Activated CD8-positive, alpha-beta memory T cell treated with anti-CD3 and anti-CD28 coated beads for 24 hours (primary cell): ENCODE data around the gene PROX1.
"Not testable (repeated sequence)": the region's sequence is repeated elsewhere in the genome, so short reads cannot be mapped to it uniquely, and the experiment has no call there.

Source experiments
- DNase-seq: peaks from one replicate; pipeline ENCODE4 v3.0.0-alpha.2; 2020

PROX1 gene

DNA sequence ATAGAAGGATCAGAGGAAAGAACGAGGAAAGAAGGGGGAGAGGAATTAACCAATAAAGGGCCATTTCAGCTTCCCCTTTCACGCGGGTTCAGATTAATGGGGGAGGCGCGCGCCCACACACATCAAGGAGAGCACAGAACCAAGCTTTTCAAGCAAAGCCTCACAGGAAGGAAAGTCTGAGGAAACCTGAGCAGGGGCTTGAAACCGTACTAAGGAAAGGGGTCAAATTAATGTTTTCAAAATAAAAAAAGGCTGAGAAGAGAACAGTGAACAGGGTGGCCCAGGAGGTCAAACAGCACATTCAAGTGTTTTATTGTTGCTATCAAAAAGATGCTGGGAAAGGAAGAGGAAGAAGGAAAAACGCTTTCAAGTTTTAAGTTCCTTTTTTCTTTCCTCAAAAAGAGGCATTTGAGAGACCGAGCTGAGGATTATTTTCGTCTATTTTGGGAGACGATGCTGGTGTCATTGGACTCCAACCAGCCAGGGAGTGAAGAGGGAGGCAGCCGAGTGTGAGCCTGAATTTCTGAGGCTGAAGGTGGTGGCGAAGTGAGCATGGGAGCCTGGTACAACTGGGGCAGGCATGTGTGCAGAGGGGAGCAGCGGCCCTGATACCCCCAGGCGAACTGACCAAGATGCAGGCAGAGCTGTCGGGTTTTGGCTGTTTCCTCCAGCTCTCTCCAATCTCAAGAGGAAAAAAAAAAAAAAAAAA lies 88.4 kb downstream of the PROX1 start:
- DNase-seq, result no peak

DNA sequence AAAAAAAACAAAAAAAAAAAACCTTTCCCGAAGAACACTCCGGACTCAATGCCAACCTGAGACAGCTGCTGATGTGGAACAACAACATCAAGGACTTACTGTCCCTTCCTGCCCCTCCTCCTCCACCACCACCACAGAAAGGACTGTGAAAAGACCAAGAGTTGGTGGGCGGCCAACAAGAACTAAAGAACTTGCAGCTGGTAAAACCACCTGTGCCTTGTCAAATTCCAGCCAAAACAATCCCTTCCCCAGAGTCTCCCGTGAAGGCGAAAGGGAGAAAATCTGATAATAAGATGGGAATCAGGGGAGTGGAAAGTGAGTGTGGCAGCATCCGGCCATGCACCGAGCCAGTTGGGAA lies 88.9 kb downstream of the PROX1 start:
- DNase-seq, result no peak

DNA sequence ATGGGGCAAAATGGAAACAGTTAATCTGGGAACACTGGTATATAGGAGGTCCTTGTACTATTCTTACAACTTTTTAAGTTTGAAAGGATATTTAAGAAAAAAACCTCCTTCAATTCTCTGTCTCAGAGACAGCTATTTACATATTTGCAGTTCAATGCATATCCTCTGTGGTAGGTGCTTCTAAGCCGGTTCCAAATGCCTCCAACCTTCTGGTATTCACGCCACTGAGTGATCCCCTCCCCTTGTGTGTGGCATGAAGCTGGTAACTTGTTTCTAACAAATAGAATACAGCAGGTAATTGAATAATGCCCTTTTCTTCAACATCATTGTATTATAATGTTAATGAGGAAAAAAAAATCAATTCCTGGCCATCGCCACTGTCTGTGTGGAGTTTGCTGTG lies 91.2 kb downstream of the PROX1 start:
- no peak for DNase-seq

DNA sequence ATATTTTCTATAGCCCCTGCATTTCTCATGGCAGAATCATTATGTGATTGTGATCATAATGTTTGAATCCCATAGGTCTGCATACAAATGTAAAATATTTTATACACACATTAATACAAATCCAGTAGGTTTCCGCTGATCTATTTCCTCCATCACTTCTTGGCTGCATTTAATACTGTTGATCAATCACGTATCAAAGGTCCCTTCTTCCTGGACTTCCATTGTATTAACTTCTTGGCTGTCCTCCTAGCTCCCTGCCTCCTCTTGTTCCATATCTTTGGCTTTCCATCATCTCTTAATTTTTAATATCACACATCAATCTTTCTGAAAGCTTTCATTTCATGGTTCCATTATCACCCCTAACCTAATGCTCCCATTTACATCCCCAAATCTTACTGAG lies 97.6 kb downstream of the PROX1 start:
- no peak for DNase-seq

DNA sequence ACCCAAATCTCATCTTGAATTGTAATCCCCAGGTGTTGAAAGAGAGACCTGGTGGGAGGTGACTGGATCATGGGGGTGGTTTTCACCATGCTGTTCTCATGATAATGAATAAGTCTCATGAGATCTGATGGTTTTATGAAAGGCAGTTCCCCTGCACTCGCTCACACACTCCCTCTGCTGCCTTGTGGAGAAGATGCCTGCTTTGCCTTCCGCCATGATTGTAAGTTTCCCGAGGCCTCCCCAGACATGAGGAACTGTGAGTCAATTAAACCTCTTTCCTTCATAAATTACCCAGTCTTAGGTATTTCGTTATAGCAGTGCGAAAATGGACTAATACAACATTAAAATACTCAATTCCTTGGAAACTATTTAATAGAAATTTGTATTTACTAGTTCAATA lies 99.2 kb downstream of the PROX1 start:
- DNase-seq, result no peak

DNA sequence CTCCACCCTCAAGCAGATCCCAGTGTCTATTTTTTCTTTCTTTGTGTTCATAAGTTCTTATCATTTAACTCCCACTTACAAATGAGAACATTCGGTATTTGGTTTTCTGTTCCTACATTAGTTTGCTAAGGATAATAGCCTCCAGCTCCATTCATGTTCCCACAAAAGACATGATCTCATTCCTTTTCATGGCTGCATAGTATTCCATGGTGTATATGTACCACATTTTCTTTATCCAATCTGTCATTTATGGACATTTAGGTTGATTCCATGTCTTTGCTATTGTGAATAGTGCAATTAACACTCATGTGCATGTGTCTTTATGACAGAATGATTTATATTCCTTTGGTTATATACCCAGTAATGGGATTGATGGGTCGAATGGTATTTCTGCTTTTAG lies 101.2 kb downstream of the PROX1 start:
- DNase-seq, result not testable (repeated sequence)
